ENCODE measurements around the gene TMEM220. TPM values are rescaled to one million over a fixed set of nuclear protein-coding genes. Genes with fewer than 3 reads are reported as not detected.
A peak's percentile ranks its signal among the peaks of the same experiment; 100 is the strongest.

The TMEM220 gene
- total and polyA plus RNA-seq, 3 donors from 2014 or later: 16.2 to 53.1 (median 22.2) TPM

DNA sequence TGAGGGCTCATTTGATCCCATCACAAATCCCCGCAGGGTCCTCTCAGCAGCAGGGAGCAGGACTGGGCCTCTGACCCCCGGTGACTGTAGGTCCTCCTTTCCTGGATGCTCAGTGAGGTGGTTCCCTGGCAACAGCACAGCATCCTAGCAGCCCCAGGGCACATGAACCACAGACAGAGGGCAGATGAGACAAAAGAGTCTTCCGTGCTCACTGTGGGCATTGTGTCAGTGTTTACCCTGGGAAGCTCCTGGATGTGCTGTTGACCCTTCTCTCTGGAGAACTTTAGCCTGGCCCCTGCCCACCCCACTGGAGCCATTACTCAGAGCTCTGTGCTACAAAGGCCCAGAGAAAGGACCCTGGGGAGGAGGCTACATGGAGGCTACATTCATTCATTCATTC, 21.7 kb upstream of the TMEM220 start:
- no peaks in the 10 kb centered on the region for H3K9me3 ChIP-seq
- 79 to 89% methylated on average over 3 of the region's 3 CpGs for WGBS, 2 donors
- no peaks in the 10 kb centered on the region for H3K27me3 ChIP-seq
- H3K27ac ChIP-seq: no peak overlapping the region
- H3K4me3 ChIP-seq: no peak overlapping the region
- intact Hi-C loops (cut with DNase I; ENCODE audit: low total_unique reads): no loop called here
- H3K4me1 ChIP-seq: peaks cover 4% of the 10 kb centered on the region
- no peak for DNase-seq
- H3K36me3 ChIP-seq (ENCODE audit: low read depth, missing control alignments): no peaks in the 10 kb centered on the region
- TF ChIP-seq, protein P1, sequence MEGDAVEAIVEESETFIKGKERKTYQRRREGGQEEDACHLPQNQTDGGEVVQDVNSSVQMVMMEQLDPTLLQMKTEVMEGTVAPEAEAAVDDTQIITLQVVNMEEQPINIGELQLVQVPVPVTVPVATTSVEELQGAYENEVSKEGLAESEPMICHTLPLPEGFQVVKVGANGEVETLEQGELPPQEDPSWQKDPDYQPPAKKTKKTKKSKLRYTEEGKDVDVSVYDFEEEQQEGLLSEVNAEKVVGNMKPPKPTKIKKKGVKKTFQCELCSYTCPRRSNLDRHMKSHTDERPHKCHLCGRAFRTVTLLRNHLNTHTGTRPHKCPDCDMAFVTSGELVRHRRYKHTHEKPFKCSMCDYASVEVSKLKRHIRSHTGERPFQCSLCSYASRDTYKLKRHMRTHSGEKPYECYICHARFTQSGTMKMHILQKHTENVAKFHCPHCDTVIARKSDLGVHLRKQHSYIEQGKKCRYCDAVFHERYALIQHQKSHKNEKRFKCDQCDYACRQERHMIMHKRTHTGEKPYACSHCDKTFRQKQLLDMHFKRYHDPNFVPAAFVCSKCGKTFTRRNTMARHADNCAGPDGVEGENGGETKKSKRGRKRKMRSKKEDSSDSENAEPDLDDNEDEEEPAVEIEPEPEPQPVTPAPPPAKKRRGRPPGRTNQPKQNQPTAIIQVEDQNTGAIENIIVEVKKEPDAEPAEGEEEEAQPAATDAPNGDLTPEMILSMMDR (IDR thresholded peaks at IDR 0.05): no peak
- TF ChIP-seq POLR2A (IDR thresholded peaks at IDR 0.05): no peak

DNA sequence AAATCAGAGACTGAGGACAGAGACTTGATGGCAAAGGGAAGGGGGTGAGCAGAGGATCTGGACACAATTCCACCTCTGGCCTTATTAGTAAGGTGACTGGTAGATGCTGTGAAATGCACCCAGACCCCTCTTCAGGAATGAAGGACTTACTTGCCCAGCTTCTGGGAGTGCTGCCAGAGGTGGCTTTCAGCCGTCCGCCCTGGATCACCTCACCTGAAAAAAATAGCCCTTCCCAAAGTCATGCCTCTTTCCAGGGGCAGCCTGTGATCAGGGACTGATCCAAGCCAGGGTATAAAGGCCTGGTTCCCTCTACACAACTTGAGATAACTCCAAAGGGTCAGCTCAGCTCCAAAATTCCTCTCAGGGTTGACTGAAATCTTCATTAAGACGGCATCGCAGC, 20.4 kb upstream of the TMEM220 start:
- DNase-seq: no peak
- H3K9me3 ChIP-seq: no peaks in the 10 kb centered on the region
- intact Hi-C loops (cut with DNase I; ENCODE audit: low total_unique reads): no loop called here
- H3K4me1 ChIP-seq: no peaks in the 10 kb centered on the region
- H3K27me3 ChIP-seq: no peaks in the 10 kb centered on the region
- H3K27ac ChIP-seq: no peak overlapping the region
- H3K36me3 ChIP-seq (ENCODE audit: low read depth, missing control alignments): no peaks in the 10 kb centered on the region
- H3K4me3 ChIP-seq: no peak overlapping the region
- whole genome bisulfite sequencing, 2 donors: 83 to 97% methylated on average over 4 of the region's 4 CpGs
- no peak for TF ChIP-seq POLR2A (IDR thresholded peaks at IDR 0.05)
- TF ChIP-seq, protein P1 (IDR thresholded peaks at IDR 0.05): no peak

DNA sequence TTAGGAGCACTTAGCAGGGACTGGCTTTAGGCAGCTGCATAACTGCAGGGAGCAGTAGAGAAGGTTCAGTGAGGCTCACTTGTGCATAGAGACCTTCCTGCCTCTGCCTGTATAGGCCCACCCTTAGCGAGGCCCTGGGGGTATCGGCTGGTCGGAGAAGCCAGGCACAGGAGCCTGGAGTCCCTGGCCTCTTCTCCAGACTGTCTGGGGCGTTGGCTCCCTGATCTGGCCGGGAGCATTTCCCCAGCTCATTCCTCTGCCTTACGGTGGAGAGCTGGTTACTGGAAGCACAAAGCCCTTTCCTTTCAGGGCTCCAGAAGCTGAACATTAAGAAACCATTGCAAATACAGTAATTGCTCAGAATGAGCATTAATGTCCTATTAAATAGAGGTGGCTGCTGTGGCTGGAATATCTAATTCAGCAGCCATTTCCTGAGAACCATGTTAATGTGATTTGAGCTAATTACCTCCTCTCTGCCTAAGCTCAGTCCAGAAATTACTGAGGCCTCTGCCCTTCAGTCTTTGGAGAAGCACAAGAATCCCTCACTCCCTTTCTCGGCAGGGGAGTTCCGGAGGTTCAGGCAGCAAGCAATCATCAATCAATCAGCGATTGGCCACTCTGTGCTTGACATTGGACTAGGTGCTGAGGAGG, 18.8 kb upstream of the TMEM220 start:
- Histone ChIP-seq H3K4me1 (no peaks in the 10 kb centered on the region), H3K27me3 (no peaks in the 10 kb centered on the region), H3K9me3 (no peaks in the 10 kb centered on the region), H3K36me3 (ENCODE audit: low read depth, missing control alignments) (no peaks in the 10 kb centered on the region), H3K27ac (no peak overlapping the region), H3K4me3 (no peak overlapping the region)
- DNase-seq: no peak
- WGBS, 2 donors: 46 to 61% methylated on average over 9 of the region's 9 CpGs
- no peak for TF ChIP-seq POLR2A (IDR thresholded peaks at IDR 0.05)
- TF ChIP-seq, protein P1 (IDR thresholded peaks at IDR 0.05): no peak
- intact Hi-C loops (cut with DNase I; ENCODE audit: low total_unique reads): no loop called here

DNA sequence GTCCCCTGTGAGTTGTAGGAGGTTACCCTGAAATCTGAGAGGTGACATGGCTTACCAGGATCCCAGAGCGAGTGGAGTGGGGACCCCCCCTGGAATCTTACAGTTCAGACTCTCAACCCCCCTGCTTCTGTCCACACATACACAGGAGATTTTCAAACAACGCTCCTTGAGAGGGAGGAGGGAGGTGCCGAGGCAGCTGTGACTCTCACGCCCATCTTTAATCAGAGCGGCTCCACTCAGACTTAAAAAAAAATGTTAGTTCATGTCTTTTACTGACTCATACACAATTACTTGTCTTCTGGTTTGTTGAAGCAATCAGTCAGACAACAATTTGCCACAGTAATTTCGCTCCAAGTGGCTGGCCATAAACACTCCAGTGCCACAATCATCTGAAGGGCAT, 15.4 kb upstream of the TMEM220 start:
- TF ChIP-seq, protein P1 (IDR thresholded peaks at IDR 0.05): no peak
- TF ChIP-seq POLR2A (IDR thresholded peaks at IDR 0.05): no peak
- 58 to 70% methylated on average over 6 of the region's 6 CpGs for WGBS, 2 donors
- intact Hi-C loops (cut with DNase I; ENCODE audit: low total_unique reads): no loop called here
- no peak for DNase-seq
- Histone ChIP-seq H3K4me1 (no peaks in the 10 kb centered on the region), H3K27me3 (no peaks in the 10 kb centered on the region), H3K36me3 (ENCODE audit: low read depth, missing control alignments) (no peaks in the 10 kb centered on the region), H3K9me3 (no peaks in the 10 kb centered on the region), H3K27ac (peak overlapping the region in 1 of 2 donors; percentile 5), H3K4me3 (no peak overlapping the region)

DNA sequence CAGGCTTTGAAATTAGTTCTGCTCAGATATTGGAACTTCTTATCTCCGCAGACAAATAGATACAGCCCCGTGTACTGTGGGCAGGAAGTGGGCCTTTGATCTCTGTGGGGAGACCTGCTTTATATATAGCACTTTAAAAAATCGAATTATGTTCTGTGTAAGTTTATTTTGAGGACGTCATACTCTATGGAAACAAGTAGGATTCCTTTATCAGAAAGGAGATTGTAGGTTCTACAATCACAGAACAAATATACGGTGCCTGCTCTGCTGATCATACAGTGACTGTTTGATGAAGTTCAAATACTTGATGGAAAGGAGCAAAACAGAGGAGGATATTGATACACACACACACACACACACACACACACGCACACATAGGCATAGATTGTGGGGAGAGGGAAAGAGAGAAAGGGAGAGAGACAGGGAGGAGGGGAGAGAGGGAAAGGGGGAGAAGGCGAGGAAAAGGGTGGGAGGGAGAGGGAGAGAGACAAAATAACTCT, 14.7 kb upstream of the TMEM220 start:
- TF ChIP-seq POLR2A (IDR thresholded peaks at IDR 0.05): no peak
- TF ChIP-seq, protein P1 (IDR thresholded peaks at IDR 0.05): no peak
- Histone ChIP-seq H3K27ac (peak overlapping the region in 1 of 2 donors; percentile 5), H3K4me3 (no peak overlapping the region), H3K36me3 (ENCODE audit: low read depth, missing control alignments) (no peaks in the 10 kb centered on the region), H3K27me3 (no peaks in the 10 kb centered on the region), H3K9me3 (no peaks in the 10 kb centered on the region), H3K4me1 (no peaks in the 10 kb centered on the region)
- intact Hi-C loops (cut with DNase I; ENCODE audit: low total_unique reads): no loop called here
- DNase-seq: no peak
- 64 to 66% methylated on average over 7 of the region's 7 CpGs for WGBS, 2 donors
